Stimulated activated CD4-positive, alpha-beta T cell treated with anti-CD3 and anti-CD28 coated beads, TNF-alpha, amount 100 ng/mL, for 48 hours (primary cell): Measurements from ENCODE around the gene HPGD.

Experiments
- DNase-seq, 3 donors: peaks; one replicate each; pipeline ENCODE4 v3.0.0-alpha.2; 2020; ENCODE audit warnings: low read depth in 3 of 3

The HPGD gene

DNA sequence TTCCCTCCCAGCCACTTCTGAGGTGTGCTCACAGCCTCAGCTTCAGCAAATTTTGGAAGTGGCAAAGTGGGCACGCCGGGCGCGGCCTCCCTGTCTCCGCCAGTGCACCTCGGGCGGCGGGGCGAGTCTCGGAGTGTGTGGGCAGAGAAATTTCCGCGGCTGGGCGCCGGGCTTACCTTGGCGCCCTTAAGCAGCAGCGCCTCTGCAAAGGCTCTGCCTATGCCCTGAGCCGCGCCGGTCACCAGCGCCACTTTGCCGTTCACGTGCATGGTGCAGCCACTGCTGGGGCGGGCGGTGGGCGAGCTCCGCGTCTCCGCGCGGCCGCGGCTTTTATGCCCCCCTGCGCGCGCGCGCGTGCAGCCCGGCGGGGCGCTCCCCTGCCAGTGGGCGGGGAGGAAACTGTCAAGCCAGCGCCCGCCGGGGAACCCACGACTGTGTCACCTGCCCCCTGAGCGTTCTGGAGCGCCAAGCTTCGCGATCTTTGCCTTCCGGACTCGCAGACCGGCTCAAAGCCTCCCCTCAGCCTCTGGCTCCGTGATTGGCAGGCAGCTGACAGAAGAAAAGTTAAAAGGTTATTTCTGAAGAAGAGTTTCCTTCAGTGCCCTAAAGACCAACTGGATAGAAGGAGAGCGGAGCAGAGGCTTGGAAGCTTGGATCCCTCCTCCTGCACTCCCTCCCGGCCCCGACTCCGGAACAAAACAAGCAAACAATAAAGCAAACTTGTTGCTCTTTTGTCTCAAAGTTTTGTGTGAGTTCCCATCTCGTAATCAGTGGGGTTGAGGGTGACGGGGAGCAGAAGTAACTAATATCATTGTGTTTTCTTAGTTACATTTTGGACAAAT lies at the start of gene HPGD:
Gene HPGD (minus strand): TSS at position 306 of the 842 bp plus-strand sequence. CDS start 37 bp downstream, at position 269.
- DNase-seq, result peak in 2 of 3 donors; percentile 15 to 31

DNA sequence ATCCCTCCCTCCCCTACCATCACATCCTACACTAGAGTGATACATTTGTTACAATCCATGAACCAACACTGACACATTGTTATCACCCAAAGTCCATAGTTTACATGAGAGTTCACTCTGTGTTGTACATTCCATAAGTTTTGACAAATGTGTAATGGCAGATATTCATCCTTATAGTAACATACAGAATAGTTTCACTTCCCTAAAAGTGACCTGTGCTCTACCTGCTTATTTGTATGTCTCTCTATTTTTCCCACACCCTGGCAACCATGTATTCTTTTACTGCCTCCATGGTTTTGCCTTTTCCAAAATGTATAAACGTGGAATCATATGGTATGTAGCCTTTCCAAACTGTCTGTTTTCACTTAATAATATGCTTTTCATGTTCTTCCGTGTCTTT lies 42.2 kb upstream of the HPGD start:
- no peak for DNase-seq

DNA sequence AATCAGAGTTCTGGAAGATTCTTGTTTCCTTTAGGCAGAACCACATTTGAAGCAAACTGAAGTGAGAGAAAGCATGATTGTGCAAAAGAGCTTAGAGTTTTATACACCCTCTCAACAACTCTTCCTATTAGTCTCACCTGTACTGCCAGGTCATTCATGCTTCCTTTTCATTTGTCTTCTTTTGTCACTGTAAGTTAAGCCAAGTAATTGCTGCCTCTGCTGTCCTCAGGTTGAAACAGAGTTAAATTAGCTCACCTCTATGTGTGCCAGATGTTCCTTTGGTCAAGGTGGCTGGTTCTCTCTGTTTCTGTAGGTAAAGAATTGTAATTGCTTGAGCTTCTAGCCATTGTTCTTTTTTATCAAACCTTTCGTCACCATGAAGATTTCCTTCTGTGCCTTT lies 41.1 kb upstream of the HPGD start:
- no peak for DNase-seq

DNA sequence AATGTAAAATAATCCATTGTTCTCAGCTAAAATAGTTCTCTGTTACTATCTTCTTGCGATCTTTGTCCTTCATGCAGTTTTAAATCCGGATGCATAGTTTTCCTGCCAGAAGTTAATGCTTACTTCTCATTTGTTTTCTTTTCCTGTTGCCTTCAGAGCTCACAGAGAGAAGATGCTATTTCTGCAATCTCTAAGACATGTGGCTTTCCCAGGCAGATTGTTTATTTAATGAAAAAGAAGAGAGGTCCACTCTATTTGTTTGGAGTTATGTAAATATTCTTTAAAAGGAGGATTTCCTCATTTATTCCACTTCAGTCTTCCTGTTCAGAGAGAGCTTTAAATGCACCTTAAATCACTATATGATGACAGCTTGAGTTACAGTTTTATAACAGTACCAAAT lies 39.3 kb upstream of the HPGD start:
- no peak for DNase-seq

DNA sequence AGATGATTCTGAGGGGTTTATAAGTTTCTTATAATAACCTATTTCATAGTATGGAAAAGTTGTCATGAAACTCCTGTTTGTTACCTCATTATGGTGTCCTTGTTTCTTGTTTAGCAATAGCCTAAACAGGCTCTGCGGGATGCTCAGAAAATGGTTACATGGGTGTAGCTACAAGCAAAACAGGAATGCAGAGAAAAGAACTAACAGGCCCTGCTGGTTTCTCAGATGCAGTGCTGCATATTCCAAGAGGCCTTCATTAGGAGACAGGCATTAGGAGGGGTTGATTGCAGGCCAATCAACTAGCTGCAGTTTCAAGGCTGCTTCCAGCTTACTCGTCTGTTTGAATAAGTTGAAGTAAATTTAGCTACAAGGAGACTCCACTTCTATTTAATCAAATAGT lies 37.6 kb upstream of the HPGD start:
- DNase-seq, result no peak

DNA sequence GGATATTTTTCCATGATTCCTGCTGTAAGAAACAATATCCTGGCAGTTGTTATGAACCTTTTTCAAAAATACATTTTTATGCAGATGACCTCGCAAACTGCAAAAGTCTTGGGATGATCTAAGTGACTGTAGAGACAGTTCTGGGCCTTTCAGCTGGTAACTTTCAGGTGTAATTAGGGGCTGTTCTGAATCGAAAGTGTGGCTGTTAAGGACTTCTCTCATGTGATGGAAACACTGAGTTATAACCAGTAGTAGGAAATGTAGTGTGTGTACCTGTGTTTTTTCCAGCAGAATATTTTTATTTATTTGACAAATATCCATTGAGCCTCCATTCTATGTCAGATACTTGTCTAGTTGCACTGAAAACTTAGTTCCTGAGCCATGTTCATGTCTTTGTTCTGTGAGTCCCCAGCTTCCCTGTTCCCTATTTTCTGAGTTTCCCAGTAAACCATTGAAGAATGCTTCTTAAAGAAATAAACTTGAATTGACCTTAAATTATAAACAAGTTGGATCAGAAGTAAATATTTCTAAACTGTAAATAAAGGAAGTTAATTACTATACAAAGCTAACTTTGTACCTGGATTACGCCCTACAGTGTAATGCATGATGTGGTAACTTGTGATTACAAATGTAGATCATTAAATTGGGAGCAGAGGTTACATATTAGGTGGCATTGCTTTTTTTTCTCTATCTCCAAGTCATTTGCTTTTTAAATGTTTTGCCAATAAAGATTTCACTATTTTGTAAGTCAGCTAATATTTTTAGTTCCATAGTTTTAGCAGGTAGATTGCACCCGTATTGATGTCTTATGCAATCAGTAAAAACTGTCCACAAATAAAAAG lies 33.7 kb upstream of the HPGD start:
- no peak for DNase-seq

DNA sequence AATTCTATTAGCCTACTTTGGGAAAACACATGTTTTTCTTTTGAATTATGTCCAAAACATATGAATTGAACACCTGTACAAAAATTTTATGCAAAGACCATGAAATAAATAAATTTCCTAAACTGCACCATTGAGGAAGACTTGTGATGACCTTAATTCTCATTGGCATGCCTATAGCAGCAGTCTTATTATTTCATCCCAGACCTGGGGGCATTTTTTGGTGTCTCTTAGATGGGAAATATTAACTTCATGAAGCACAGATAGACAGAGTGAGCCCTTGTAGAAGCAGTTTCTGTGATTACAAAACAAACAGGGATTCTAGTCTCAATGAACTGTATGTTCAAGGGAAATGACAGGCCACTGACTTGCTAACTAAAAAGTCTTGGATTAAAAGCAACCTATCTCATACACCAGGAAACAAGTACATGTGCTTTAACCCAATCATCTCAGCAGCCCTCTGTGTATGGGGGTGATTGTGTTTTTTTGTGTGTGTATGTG lies 32.0 kb upstream of the HPGD start:
- DNase-seq, result no peak

DNA sequence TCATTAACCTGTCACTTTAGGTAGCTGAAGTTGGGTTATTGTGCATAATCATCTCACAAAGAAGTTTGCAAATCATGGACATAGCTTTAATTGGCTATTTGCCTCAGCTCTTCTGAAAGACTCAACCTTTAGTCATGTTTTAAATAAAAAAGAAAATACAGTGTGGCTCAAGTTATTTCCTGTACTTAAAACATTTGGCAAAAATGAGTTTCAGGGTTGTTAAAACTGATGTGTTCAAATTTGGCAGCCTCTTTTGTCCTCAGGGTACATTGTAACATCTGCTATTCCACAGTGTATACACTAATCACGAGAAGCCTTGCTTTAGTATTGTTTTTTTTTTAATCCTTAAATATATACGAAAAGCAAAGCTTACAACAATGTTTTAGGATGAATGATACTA lies 31.5 kb upstream of the HPGD start:
- DNase-seq, result no peak

DNA sequence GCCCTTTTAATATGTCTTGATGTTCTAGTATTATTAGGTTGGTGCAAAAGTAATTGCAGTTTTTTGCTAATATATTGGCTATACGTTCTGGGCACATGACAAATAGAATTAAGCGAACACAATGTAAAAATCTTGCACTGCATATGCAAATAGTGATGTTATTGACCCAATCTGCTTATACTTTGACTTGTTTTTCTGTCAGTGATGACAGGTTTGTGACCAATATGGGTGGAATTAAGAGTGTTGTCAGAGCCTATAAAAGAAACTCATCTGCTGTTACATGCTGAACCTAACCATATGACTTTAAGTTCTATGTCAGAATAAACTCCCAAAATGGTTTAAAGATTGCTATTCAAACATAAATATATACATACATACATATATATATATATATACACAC lies 30.7 kb upstream of the HPGD start:
- no peak for DNase-seq

DNA sequence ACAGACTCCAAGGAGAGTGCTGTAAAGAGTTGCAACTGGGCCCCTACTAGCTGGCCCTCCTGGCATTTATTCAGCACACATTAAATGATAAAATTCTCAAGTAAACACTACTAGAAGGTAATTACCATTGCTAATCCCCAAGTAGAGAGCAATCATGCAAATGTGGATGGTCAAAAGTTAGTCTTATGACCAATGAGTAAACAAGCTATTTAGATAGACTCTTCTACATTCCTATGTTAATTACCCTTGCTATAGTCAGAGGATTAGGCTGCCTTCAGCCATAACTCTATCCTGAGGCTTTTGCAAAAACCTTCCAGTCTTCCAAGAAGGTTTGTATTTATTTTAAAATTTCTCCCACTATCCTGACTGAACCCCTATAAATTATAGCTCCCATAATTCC lies 28.3 kb upstream of the HPGD start:
- DNase-seq, result no peak

DNA sequence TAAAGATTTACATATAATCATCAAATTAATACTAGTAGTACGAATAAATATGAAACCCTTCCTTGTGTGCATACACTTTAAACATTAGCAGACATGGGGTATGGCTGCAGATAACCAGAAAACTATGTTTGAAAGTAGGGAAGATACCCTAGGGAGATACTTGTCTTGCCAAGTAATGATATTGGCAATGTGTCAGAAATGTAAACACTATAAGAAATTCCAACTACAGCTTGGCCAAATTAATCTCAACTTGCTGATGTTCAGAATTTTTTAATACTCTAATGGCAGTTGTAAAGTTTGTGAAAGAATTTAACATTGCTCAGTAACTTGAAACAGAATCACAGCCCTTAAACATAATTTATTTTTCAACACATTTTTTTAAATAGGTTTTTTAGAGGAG lies 27.4 kb upstream of the HPGD start:
- DNase-seq, result no peak

DNA sequence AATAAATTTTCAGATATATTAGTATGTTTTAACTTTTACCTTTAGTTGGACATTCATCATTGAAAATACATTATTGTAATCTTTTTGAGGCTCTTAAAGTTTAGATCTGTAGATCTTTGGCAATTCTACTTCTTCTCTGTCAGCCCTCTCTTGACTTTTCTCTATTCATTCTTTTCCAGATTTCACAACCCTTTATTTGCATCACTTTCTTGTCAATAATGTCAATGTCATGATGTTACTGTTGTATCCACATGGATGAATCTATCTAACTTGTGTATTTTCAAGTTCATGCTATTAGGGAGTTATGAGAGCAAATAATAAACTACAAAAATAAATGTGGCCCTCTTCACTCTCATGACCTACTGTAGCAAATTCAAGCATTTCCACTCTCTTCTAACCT lies 23.0 kb upstream of the HPGD start:
- no peak for DNase-seq

DNA sequence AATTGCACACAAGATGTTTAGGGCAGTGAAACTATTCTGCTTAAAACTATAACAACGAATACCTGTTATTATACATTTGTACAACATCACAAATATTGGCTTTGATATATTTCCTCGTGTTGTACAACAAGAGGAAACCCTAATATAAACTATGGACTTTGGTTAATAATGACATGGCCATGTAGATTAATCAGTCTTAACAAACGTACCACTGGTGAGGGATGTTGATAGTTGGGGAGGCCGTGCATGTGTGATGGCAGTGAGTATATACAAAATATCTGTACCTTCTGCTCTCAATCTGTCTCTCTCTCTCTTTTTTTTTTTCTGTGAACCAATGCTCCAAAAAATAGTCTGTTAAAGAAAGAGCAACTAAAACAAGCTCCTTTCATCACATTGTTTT lies 22.2 kb upstream of the HPGD start:
- DNase-seq, result no peak

DNA sequence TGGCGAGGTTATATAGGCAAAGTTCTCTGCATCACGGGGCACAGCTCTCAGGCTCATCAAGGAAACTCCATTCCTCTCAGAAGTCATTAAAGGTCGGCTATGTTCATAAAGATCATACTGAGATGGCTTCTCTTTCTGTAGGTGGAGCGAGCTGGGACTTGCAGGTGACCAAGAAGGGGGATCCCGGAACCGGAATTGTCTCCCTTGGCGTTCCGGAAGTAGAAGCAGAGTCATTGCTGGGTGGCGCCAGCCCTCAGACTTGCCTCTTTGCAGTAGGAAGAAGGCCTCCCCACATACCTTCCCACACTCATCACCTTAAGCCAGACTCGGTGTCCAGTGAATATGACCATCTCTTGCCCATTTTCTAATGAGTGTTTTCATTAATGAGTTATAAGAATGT lies 17.9 kb upstream of the HPGD start:
- DNase-seq, result no peak

DNA sequence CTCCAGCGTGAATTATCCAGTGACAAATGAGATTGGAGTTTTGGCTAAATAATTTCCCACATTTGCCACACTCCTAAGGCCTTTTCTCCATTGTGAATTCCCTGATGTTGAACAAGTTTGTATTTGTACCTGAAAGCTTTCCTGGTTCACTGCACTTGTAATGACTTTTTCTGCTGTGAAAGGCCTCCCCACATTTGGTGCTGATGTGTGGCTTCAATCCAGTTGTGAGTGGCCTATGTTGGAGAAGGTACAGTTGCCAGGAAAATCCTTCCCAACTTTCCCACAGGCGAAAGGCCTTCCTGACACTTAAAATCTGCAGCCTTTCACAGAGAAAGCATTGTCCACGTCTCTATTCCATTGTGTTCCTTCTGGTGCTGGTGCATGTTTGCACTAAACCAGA lies 17.3 kb upstream of the HPGD start:
- DNase-seq, result no peak

DNA sequence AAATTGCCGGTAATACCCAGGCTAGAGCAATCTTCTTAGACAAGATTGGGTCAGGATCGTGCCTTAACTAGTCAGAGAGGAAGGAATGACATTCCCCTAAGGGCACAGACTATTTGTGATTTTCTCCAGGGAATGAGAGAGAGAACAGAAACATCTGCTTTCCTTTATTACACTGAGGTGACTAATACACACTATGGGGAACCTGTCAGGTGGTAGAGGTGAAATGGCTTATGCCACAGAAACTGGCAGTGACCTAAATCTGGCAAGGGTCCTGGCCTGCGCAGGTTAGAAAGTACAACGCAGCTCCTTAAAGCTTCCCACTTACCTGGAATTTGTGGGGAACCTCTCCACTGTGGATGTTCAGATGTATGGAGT lies 16.6 kb upstream of the HPGD start:
- no peak for DNase-seq

DNA sequence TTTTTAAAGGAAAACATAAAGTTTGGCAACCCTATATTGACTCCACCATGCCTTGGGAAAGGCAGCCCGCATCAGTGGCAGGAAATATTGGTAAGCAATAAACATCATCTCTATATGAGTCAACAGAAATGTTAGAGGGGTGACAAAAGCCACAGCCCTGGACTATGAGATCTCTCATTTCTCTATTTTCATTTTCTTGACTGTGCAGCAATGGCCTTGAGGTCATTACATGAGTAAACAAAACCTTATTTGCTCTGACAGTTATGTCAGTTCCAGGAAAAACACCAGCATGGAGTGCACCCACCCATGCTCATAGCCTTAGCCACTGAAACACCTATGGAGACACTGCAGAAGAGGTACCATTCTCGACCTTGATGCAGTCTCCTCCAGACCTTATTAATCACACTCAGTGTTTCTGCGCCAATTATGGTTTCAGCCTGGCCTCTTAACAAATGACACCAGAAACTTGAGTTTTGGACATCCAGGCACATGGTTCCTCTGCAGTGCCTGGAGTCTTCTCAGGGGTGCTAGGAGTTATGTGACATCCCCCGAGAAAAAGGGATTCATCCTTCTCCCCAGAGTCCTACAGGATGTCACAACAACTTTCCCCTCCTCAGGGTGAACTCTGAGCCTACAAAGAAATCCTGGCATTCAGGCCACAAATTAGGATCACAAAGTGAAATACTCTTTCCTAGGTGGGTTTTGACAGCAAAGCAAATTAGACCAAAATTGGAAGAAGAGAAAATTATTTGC lies 16.0 kb upstream of the HPGD start:
- DNase-seq, result no peak

DNA sequence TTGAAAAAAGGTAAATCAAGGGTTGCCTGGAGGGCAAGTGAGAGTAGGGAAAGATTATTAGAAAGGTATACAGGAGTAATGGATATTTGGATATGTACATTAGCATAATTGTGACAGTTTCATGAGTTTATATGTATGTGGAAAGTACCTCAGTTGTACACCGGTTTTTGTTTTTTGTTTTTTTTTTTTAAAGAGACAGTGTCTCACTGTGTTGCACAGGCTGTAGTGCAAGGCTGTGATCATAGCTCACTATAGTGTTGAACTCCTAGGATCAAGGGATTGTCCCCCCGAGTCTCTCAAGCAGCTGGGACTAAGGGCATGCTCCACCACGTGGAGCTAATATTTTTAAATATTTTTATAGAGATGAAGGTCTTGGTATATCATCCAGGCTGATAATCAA lies 15.3 kb upstream of the HPGD start:
- DNase-seq, result no peak

DNA sequence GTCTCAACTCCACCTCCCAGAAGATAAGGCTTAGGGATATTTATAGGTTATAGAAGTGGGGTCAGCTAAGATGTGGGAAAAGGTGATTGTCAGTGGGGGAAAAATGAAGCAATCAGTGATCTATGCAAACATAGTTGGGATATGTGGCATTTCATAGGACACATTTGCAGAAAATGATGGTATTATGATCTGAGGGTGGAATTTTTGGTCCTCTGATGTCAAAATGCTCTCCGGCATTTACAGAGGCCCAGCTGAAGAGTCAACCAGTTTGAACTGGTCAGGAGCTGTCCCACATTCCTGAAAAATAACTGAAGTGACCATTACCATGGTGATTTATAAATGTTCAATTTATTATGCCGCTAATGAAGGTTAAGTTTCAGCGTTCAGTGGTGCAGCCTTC lies 12.2 kb upstream of the HPGD start:
- no peak for DNase-seq

DNA sequence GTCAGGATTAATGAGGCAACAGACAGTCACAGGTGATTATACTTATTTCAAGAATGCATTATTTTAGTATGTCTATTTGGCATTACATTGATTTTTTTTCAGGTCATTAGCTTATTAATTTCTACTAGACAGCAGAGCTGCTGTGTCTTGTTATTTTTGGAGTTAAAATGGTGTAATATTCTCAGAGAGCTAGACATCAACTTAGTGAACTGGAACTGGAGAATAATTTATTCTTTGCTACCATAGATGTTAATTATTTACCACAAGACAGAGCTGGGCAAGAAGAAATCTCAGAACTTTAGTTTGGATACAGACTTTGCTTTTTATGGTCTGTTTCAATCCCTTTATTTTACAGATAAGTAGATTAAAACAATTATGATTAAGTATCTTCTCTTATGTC lies 10.2 kb upstream of the HPGD start:
- DNase-seq, result no peak

DNA sequence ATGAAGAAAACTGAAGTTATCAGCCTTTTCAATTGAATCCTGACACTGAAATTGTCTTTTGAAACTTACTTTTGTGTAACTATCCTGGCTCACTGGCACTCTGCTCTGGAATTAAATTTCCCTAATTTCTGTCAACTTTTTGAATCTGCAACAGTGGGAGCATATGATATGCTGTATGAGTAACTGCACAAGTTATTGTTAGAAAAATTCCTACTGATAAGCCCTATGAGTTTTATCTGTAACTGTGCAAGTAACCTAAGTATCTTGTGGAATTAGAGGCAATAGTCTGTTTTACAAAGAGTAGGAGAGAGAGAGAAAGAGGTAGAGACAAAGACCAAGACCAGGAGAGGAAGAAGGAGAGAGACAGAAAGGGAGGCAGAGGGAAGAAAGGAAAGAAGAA lies 9.2 kb upstream of the HPGD start:
- no peak for DNase-seq

DNA sequence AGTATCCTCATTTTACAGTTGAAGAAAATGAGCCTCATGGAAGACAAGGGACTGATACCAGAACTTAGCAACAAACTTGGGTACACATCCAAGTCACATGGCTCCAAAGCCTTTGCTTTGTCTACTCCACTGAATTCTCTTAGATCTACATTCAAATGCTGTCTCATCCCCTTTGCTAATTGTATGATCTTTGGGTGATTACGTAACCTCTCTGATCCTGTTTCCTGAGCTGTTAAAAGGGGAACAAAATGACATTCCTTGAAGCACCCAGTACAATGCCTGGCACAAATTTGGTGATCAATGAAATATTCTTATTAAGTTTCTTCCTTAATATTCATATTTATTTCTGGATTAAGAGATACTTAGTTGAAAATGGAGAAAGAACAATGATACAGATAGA lies 5.9 kb upstream of the HPGD start:
- DNase-seq, result no peak
